K562 (cell line): Measurements from ENCODE around the gene TGFB1I1. TPM values are rescaled to one million over a fixed set of nuclear protein-coding genes. Genes with fewer than 3 reads are reported as not detected.
"Not testable (repeated sequence)": the region's sequence is repeated elsewhere in the genome, so short reads cannot be mapped to it uniquely, and the experiment has no call there.

Experiments
- ATAC-seq: fragments of 200-7000 bp; cut with Tn5 transposase; 3 replicates; pipeline ENCODE4 v1.9.1; 2020; ENCODE audit warnings: moderate library complexity
- BruUV-seq: library from RNA; stranded (reverse); fragments of 400-500 nt; replicated peaks from 2 replicates; lab custom pipeline; 2021; lab: Mats Ljungman, UMichigan
- CTCF ChIA-PET: fragments of 300-600 bp; formaldehyde crosslinking; extraction: SDS; loops from one replicate; lab custom pipeline; 2021; ENCODE audit warnings: low intra/inter-chr PET ratio; lab: Yijun Ruan, JAX
- POLR2A ChIA-PET: fragments of 300-600, 350-650 bp; sonication (Branson Sonifier 250); formaldehyde crosslinking; extraction: SDS; loops from one replicate; lab custom pipeline; 2021; ENCODE audit warnings: antibody characterized with exemption, inconsistent platforms; lab: Yijun Ruan, JAX
- DNase-seq, 4 experiments: peaks; one replicate each; pipeline versions ENCODE4 v3.0.0 to v3.0.0-alpha.2; 2011 to 2018; ENCODE audit warnings: low spot score in 3 of 4, mixed read lengths in 3 of 4; ENCODE audit errors: extremely low read depth in 1 of 4
- FAIRE-seq: peaks from 2 replicates; lab custom pipeline; 2011; peaks lifted over from hg19 to GRCh38; lab: Jason Lieb, UNC
- H2AFZ ChIP-seq: 2 replicates; pipeline ENCODE4 v1.6.0; 2011; ENCODE audit warnings: low read depth, low read length, control low read depth, inconsistent platforms
- H3K27ac ChIP-seq: fragments of 200-600 bp; 3 replicates; pipeline ENCODE4 v1.8.0; 2011; ENCODE audit warnings: low read depth, mild to moderate bottlenecking, control low read depth, inconsistent platforms, low read length, moderate library complexity, mixed read lengths; ENCODE audit errors: extremely low read depth
- H3K27me3 ChIP-seq, 2 experiments: fragments of 300-600 bp in 1 of 2; 2 replicates in 1 of 2; 3 replicates in 1 of 2; pipeline versions ENCODE4 v1.6.0 to v1.8.0; 2011; ENCODE audit warnings: inconsistent platforms in 2 of 2, low read length in 2 of 2, mild to moderate bottlenecking in 1 of 2, mixed read lengths in 1 of 2, moderate library complexity in 1 of 2; ENCODE audit not compliant: control insufficient read depth in 2 of 2, insufficient read depth in 2 of 2
- H3K36me3 ChIP-seq: fragments of 300-600 bp; 3 replicates; pipeline ENCODE4 v1.8.0; 2011; ENCODE audit warnings: mild to moderate bottlenecking, low read length, inconsistent platforms; ENCODE audit not compliant: control insufficient read depth, insufficient read depth
- H3K4me1 ChIP-seq, 2 experiments: fragments of 200-600 bp in 1 of 2; replicated peaks in 1 of 2; 2 replicates in 1 of 2; 3 replicates in 1 of 2; pipeline versions ENCODE4 v1.5.1 to v1.8.0; 2011; ENCODE audit warnings: inconsistent platforms in 2 of 2, low read length in 2 of 2, mild to moderate bottlenecking in 1 of 2, mixed read lengths in 1 of 2, moderate library complexity in 1 of 2; ENCODE audit not compliant: control insufficient read depth in 2 of 2, insufficient read depth in 2 of 2
- H3K4me2 ChIP-seq: 2 replicates; pipeline ENCODE4 v1.6.1; 2011; ENCODE audit warnings: low read length, control low read depth, inconsistent platforms, mixed read lengths; ENCODE audit not compliant: insufficient read depth
- H3K4me3 ChIP-seq: fragments of 200-600 bp; sonication (generic), shearing (Covaris generic); 2 replicates; pipeline ENCODE4 v1.5.1; 2016; ENCODE audit warnings: control low read depth, inconsistent platforms
- H3K79me2 ChIP-seq: fragments of 200-600 bp; 3 replicates; pipeline ENCODE4 v1.8.0; 2011; ENCODE audit warnings: low read length, inconsistent platforms; ENCODE audit not compliant: control insufficient read depth, insufficient read depth
- H3K9ac ChIP-seq, 2 experiments: 2 replicates each; pipeline versions ENCODE4 v1.6.0 to v1.6.1; 2011; ENCODE audit warnings: low read depth in 2 of 2, low read length in 2 of 2, control low read depth in 1 of 2, inconsistent platforms in 1 of 2, mild to moderate bottlenecking in 1 of 2, mixed read lengths in 1 of 2; ENCODE audit not compliant: insufficient read depth in 1 of 2
- H3K9me1 ChIP-seq: one replicate; pipeline ENCODE4 v1.6.0; 2011; ENCODE audit warnings: inconsistent platforms, mild to moderate bottlenecking, low read length, moderate library complexity; ENCODE audit not compliant: control insufficient read depth, insufficient read depth
- H3K9me3 ChIP-seq: replicated peaks from 2 replicates; pipeline ENCODE4 v1.5.1; 2011; ENCODE audit warnings: low read depth, low read length, inconsistent platforms; ENCODE audit not compliant: control insufficient read depth, insufficient read depth
- H4K20me1 ChIP-seq: replicated peaks from 2 replicates; pipeline ENCODE4 v1.6.1; 2011; ENCODE audit warnings: low read length, inconsistent platforms, mixed read lengths; ENCODE audit not compliant: control insufficient read depth, insufficient read depth
- CBFA2T3 ChIP-seq: fragments of 450-650 bp; IDR thresholded peaks from 2 replicates; pipeline ENCODE4 v1.6.1; 2017
- CBX3 ChIP-seq, 2 experiments: IDR thresholded peaks; 1 replicate in 1 of 2; 2 replicates in 1 of 2; pipeline ENCODE4 v1.6.1; 2012; ENCODE audit warnings: inconsistent platforms in 2 of 2, low read length in 2 of 2, borderline replicate concordance in 1 of 2, control low read depth in 1 of 2
- FOXM1 ChIP-seq, 2 experiments: fragments of 450-650 bp in 1 of 2; sonication (generic) in 1 of 2; formaldehyde crosslinking in 1 of 2; IDR thresholded peaks; 2 replicates each; pipeline versions ENCODE4 v1.6.1 to v1.9.0; 2017 to 2022; ENCODE audit warnings: low read depth in 2 of 2, mild to moderate bottlenecking in 2 of 2, missing genetic modification reagents in 1 of 2, moderate library complexity in 1 of 2
- POLR3A ChIP-seq: IDR thresholded peaks from 2 replicates; pipeline ENCODE4 v1.6.1; 2011; ENCODE audit warnings: borderline replicate concordance, mild to moderate bottlenecking, moderate library complexity; ENCODE audit not compliant: insufficient read length, insufficient read depth; ENCODE audit errors: extremely low read depth
- SRSF3 ChIP-seq: fragments of 200-400 bp; formaldehyde crosslinking; IDR thresholded peaks from 2 replicates; pipeline ENCODE4 v1.6.1; 2016; ENCODE audit warnings: mild to moderate bottlenecking, low read length, moderate library complexity; ENCODE audit not compliant: insufficient read depth
- XRCC5 ChIP-seq: fragments of 200-400 bp; formaldehyde crosslinking; IDR thresholded peaks from 2 replicates; pipeline ENCODE4 v1.6.1; 2017; ENCODE audit warnings: low read depth, mild to moderate bottlenecking, low read length
- ZNF584 ChIP-seq: fragments of 200-800 bp; sonication (Bioruptor generic); IDR thresholded peaks from 2 replicates; pipeline ENCODE4 v1.6.1; 2016; ENCODE audit warnings: low read depth, mild to moderate bottlenecking, missing genetic modification characterization, missing compliant biosample characterization
- WGBS: fragments of 100-300 bp; shearing (Covaris generic); methylation state at CpG from one replicate; pipeline ENCODE4 v1.1.6; 2016; ENCODE audit warnings: low coverage, mixed read lengths; ENCODE audit not compliant: insufficient coverage; ENCODE audit errors: missing lambda C conversion rate; 5-methylcytosine and 5-hydroxymethylcytosine counted together
- in situ Hi-C: fragments of 300-500 bp; cut with MboI; formaldehyde crosslinking; loops from 4 replicates; pipeline ENCODE4 v1.15.0; 2018; ENCODE audit warnings: inconsistent platforms, mixed read lengths
- intact Hi-C: fragments of 100-400 bp; cut with micrococcal nuclease; formaldehyde crosslinking; loops from 2 replicates; pipeline ENCODE4 v1.14.2; 2022
- polyA plus RNA-seq, 8 experiments: library from polyadenylated mRNA; depleted of rRNA in 4 of 8; stranded (reverse) in 5 of 8; unstranded in 3 of 8; fragments of >200 nt; fragmentation: Nextera tagmentation in 2 of 8; fragmentation: Illumina TruSeq in 1 of 8; extraction: Ambion mirVana in 2 of 8; extraction: Trizol in 1 of 8; gene quantifications; 2 replicates each; pipeline versions ENCODE4 v1.2.1 to v1.2.3, GENCODE V29; 2011 to 2014; ENCODE audit warnings: inconsistent platforms in 1 of 8, missing spikeins in 1 of 8
- total RNA-seq, 7 experiments: library from RNA; depleted of rRNA in 6 of 7; stranded (reverse); fragments of >200 nt in 6 of 7; fragmentation: Illumina TruSeq in 2 of 7; extraction: Trizol in 2 of 7; gene quantifications; 2 replicates each; pipeline versions ENCODE4 v1.2.1 to v1.2.3, GENCODE V29; 2011 to 2021; ENCODE audit warnings: low replicate concordance in 1 of 7

The TGFB1I1 gene
- total and polyA plus RNA-seq, 9 of the 15 experiments (the other 6 are each of a cell fraction or from before 2014, with no cell fraction given) = 0.04 to 0.91 (median 0.19) TPM

GRCh38 chr16:31502981-31503380, 31.0 kb downstream of the TGFB1I1 start (continued):
- no peak for TF ChIP-seq SRSF3
- TF ChIP-seq POLR3A = no peak
- TF ChIP-seq XRCC5 = no peak
- TF ChIP-seq ZNF584 (CRISPR knock-in tag) = no peak
- TF ChIP-seq CBX3 (IDR thresholded peaks at IDR 0.05; ENCODE audit: borderline replicate concordance in 1 of 2, low read length in 2 of 2) = no peak
- no peak for TF ChIP-seq CBFA2T3
- no peak for TF ChIP-seq FOXM1 (IDR thresholded peaks at IDR 0.05; ENCODE audit: low read depth)
- TF ChIP-seq FOXM1 (CRISPR knock-in tag; IDR thresholded peaks at IDR 0.05; ENCODE audit: low read depth) = no peak

- H4K20me1 ChIP-seq, H3K27me3 ChIP-seq, in situ Hi-C loops, H3K4me3 ChIP-seq, H3K9me1 ChIP-seq, FAIRE-seq, BruUV-seq, H3K4me2 ChIP-seq, H3K27ac ChIP-seq, CTCF ChIA-PET, intact Hi-C loops, H3K9me3 ChIP-seq, H2AFZ ChIP-seq, ATAC-seq, H3K9ac ChIP-seq, DNase-seq: not testable (repeated sequence)
- POLR2A ChIA-PET = interaction anchor here (0.8 to 1.9 kb wide), 4 partner anchors 10 to 26 kb away, joined by 3 to 7 read pairs (median 4); no protein-coding TSS in a partner anchor
- WGBS = 90% methylated on average over 8 of the region's 8 CpGs
- Histone ChIP-seq H3K36me3 (peaks cover 48% of the 10 kb centered on the region), H3K4me1 (peaks cover 3 to 16% of the 10 kb centered on the region in 2 experiments; a peak in 2 of 5 replicates), H3K79me2 (peaks cover 20% of the 10 kb centered on the region)
These were observed 31.6 kb downstream of the TGFB1I1 start for GRCh38 chr16:31503555-31503954.
